Upper lobe of left lung (tissue), 4 donors: ENCODE measurements around the gene PCYOX1L.

Source experiments
- POLR2A ChIP-seq, 4 donors: fragments of 450-650 bp; IDR thresholded peaks; one replicate each; pipeline ENCODE4 v1.5.1; 2016 to 2017; ENCODE audit warnings: antibody characterized with exemption in 4 of 4, mild to moderate bottlenecking in 2 of 4
- TF ChIP-seq, protein P1 (sequence below), 6 experiments: fragments of 450-650 bp in 4 of 6; fragments of 200-600 bp in 2 of 6; sonication (generic) in 2 of 6; IDR thresholded peaks; one replicate each; pipeline ENCODE4 v1.5.1; 2016 to 2019; ENCODE audit warnings: antibody characterized with exemption in 6 of 6

DNA sequence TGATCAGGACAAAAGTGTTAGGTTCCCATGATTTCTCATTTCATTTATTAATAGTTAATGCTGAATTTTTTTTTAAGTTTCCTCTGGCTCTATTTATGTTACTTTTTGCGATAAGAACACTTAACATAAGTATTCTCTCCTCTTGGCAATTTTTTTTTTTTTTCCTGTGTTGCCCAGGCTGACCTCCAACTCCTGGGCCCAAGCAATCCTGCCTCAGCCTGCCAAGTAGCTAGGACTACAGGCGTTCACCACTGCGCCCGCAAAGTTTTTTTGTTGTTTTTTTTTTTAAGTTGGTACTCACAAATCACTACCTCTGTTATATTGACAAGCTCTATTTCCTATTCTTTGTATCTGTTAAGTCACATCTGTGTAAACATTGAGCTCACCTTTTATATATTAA is 5.7 kb upstream of the PCYOX1L start:
- TF ChIP-seq, protein P1, sequence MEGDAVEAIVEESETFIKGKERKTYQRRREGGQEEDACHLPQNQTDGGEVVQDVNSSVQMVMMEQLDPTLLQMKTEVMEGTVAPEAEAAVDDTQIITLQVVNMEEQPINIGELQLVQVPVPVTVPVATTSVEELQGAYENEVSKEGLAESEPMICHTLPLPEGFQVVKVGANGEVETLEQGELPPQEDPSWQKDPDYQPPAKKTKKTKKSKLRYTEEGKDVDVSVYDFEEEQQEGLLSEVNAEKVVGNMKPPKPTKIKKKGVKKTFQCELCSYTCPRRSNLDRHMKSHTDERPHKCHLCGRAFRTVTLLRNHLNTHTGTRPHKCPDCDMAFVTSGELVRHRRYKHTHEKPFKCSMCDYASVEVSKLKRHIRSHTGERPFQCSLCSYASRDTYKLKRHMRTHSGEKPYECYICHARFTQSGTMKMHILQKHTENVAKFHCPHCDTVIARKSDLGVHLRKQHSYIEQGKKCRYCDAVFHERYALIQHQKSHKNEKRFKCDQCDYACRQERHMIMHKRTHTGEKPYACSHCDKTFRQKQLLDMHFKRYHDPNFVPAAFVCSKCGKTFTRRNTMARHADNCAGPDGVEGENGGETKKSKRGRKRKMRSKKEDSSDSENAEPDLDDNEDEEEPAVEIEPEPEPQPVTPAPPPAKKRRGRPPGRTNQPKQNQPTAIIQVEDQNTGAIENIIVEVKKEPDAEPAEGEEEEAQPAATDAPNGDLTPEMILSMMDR (IDR thresholded peaks at IDR 0.05), result no peak
- TF ChIP-seq POLR2A (IDR thresholded peaks at IDR 0.05), result no peak
